Glutamatergic neuron (in vitro differentiated cells): ENCODE results near the gene AGAP3. TPM values are rescaled to one million over a fixed set of nuclear protein-coding genes. Genes with fewer than 3 reads are reported as not detected.
A peak's percentile ranks its signal among the peaks of the same experiment; 100 is the strongest.

Experiments used
- DNase-seq: peaks from one replicate; pipeline ENCODE4 v3.0.0; 2022
- H3K27ac Mint-ChIP-seq: one replicate; pipeline ENCODE4 v1.8.0; 2020; ENCODE audit warnings: mild to moderate bottlenecking, mixed read lengths, inconsistent platforms; ENCODE audit not compliant: unreplicated experiment
- H3K27me3 Mint-ChIP-seq: one replicate; pipeline ENCODE4 v1.8.0; 2020; ENCODE audit warnings: mild to moderate bottlenecking, moderate library complexity, mixed read lengths, inconsistent platforms; ENCODE audit not compliant: unreplicated experiment
- H3K36me3 Mint-ChIP-seq: one replicate; pipeline ENCODE4 v1.8.0; 2020; ENCODE audit warnings: mild to moderate bottlenecking, mixed read lengths, inconsistent platforms; ENCODE audit not compliant: unreplicated experiment
- H3K4me1 Mint-ChIP-seq: one replicate; pipeline ENCODE4 v1.8.0; 2020; ENCODE audit warnings: mild to moderate bottlenecking, low read depth, mixed read lengths, inconsistent platforms; ENCODE audit not compliant: unreplicated experiment
- H3K4me3 Mint-ChIP-seq: one replicate; pipeline ENCODE4 v1.8.0; 2020; ENCODE audit warnings: mild to moderate bottlenecking, mixed read lengths, inconsistent platforms; ENCODE audit not compliant: unreplicated experiment
- H3K9me3 Mint-ChIP-seq: one replicate; pipeline ENCODE4 v1.8.0; 2020; ENCODE audit warnings: mild to moderate bottlenecking, moderate library complexity, mixed read lengths, inconsistent platforms; ENCODE audit not compliant: unreplicated experiment
- total RNA-seq: library from RNA; stranded (reverse); fragmentation: NEBNext Ultra II Directional; extraction: Animal tissue kit (Norgen Biotek cat#: 25700); gene quantifications from one replicate; pipeline ENCODE4 v1.2.1, GENCODE V29; 2021; ENCODE audit not compliant: unreplicated experiment
- TF ChIP-seq, protein P1 (sequence below): fragments of 200-600 bp; sonication (generic); IDR thresholded peaks from one replicate; pipeline ENCODE4 v1.5.0; 2021; ENCODE audit not compliant: partially characterized antibody, unreplicated experiment

AGAP3 gene
- total RNA-seq, 1 donor from 2014 or later = 406 TPM

- Mint-ChIP-seq H3K4me1 (peaks cover 9% of the 10 kb centered on the region), H3K27ac (no peak overlapping the region), H3K36me3 (peaks cover 10% of the 10 kb centered on the region), H3K9me3 (peaks cover 14% of the 10 kb centered on the region), H3K27me3 (peaks cover 16% of the 10 kb centered on the region), H3K4me3 (no peak overlapping the region)
- no peak for DNase-seq
- TF ChIP-seq, protein P1, sequence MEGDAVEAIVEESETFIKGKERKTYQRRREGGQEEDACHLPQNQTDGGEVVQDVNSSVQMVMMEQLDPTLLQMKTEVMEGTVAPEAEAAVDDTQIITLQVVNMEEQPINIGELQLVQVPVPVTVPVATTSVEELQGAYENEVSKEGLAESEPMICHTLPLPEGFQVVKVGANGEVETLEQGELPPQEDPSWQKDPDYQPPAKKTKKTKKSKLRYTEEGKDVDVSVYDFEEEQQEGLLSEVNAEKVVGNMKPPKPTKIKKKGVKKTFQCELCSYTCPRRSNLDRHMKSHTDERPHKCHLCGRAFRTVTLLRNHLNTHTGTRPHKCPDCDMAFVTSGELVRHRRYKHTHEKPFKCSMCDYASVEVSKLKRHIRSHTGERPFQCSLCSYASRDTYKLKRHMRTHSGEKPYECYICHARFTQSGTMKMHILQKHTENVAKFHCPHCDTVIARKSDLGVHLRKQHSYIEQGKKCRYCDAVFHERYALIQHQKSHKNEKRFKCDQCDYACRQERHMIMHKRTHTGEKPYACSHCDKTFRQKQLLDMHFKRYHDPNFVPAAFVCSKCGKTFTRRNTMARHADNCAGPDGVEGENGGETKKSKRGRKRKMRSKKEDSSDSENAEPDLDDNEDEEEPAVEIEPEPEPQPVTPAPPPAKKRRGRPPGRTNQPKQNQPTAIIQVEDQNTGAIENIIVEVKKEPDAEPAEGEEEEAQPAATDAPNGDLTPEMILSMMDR = no peak
These were observed 88.2 kb downstream of the AGAP3 start for GRCh38 chr7:151174246-151175046.

DNA sequence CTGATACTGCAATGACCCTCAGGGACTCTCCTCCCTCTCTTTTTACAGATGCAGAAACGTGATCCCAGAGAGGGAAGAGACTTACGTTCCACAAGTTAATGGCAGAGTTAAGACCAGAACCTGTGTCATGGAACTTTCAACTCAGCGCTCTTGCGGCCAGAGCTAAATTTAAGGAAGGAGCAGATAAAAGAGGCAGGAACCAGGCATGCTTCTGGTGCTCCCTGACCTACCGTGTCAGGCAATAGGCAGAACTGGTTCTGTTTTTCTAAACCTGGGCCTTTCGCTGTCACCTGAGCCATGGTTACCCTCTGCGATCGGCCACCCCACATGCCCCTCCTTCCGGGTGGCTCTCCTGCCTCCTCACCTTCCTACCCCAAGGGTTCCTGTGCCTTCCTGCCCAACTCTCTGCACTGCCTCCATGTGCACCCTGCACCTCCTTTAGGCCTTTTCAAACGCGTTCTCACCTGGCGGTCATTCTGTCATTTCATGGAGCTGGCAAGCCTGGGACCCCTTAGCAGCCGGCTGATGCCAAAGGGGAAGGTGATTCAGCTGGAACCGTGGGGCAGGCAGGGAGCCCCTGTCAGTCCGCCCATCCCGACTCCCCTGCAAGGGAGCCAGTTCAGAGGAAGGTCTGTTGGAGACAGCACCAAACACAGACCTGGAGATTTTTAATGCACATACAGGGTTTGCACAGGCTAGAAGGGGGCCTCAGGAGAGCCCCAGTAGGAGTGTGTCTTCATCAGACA is 88.9 kb downstream of the AGAP3 start:
- peaks cover 10% of the 10 kb centered on the region for H3K36me3 Mint-ChIP-seq
- H3K4me3 Mint-ChIP-seq = peak overlapping the region; percentile 25
- TF ChIP-seq, protein P1 = no peak
- H3K27me3 Mint-ChIP-seq = peaks cover 14% of the 10 kb centered on the region
- no peak for DNase-seq
- no peak overlapping the region for H3K27ac Mint-ChIP-seq
- peaks cover 12% of the 10 kb centered on the region for H3K9me3 Mint-ChIP-seq
- H3K4me1 Mint-ChIP-seq = peaks cover 12% of the 10 kb centered on the region

DNA sequence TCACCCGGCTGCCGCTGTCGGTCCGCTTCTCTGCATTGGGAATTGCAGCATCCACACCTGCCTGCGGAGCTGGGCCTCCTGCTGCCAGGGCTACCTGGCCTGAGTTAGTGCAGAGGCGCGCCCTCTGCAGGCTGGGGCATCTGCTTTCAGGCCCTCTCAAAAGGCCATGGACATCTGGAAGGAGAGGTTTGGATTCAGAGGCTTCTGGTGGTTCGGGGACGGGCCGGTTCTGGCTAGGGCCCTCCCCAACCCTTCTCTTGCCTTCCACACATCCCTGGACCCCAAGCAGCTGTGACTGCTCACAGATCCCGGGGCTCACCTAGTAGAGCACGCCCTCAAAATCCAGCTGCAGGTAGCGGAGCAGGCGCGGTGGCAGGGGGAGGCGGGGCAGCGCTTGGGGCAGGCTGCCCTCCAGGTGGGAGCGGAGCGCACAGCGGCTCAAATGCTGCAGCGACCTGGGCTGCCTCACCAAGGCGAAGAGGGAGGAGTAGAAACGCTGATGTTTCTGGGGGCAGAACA is 89.6 kb downstream of the AGAP3 start:
- peaks cover 10% of the 10 kb centered on the region for H3K36me3 Mint-ChIP-seq
- H3K9me3 Mint-ChIP-seq = peaks cover 12% of the 10 kb centered on the region
- peaks cover 18% of the 10 kb centered on the region for H3K27me3 Mint-ChIP-seq
- TF ChIP-seq, protein P1 = no peak
- H3K4me1 Mint-ChIP-seq = peaks cover 15% of the 10 kb centered on the region
- H3K27ac Mint-ChIP-seq = no peak overlapping the region
- no peak overlapping the region for H3K4me3 Mint-ChIP-seq
- DNase-seq = no peak

- peaks cover 18% of the 10 kb centered on the region for H3K27me3 Mint-ChIP-seq
- H3K36me3 Mint-ChIP-seq = peaks cover 10% of the 10 kb centered on the region
- TF ChIP-seq, protein P1 = no peak
- H3K4me3 Mint-ChIP-seq = no peak overlapping the region
- no peak overlapping the region for H3K27ac Mint-ChIP-seq
- DNase-seq = no peak
- H3K4me1 Mint-ChIP-seq = peaks cover 15% of the 10 kb centered on the region
- peaks cover 12% of the 10 kb centered on the region for H3K9me3 Mint-ChIP-seq
These were observed 90.1 kb downstream of the AGAP3 start for GRCh38 chr7:151176401-151176800.

- H3K27me3 Mint-ChIP-seq = peaks cover 18% of the 10 kb centered on the region
- H3K27ac Mint-ChIP-seq = no peak overlapping the region
- TF ChIP-seq, protein P1 = no peak
- peaks cover 9% of the 10 kb centered on the region for H3K9me3 Mint-ChIP-seq
- DNase-seq = no peak
- no peak overlapping the region for H3K4me3 Mint-ChIP-seq
- H3K36me3 Mint-ChIP-seq = peaks cover 10% of the 10 kb centered on the region
- H3K4me1 Mint-ChIP-seq = peaks cover 15% of the 10 kb centered on the region
These were observed 91.0 kb downstream of the AGAP3 start for GRCh38 chr7:151177310-151177709.
